HCT116 (cell line): ENCODE measurements around the gene HABP2.

Experiments used
- CEBPB ChIP-seq: IDR thresholded peaks from 2 replicates; pipeline ENCODE4 v1.6.1; 2012; ENCODE audit warnings: low read depth
- CTCF ChIP-seq, 3 experiments: fragments of 200-600 bp in 1 of 3; sonication (generic) in 1 of 3; IDR thresholded peaks in 2 of 3; conservative IDR thresholded peaks in 1 of 3; 2 replicates each; pipeline ENCODE4 v1.5.1; 2012 to 2017; ENCODE audit warnings: low read depth in 2 of 3, low read length in 2 of 3, antibody characterized with exemption in 1 of 3, borderline replicate concordance in 1 of 3, control low read depth in 1 of 3, mild to moderate bottlenecking in 1 of 3, mixed read lengths in 1 of 3, mixed run types in 1 of 3, moderate library complexity in 1 of 3; ENCODE audit not compliant: insufficient read depth in 1 of 3
- EZH2 ChIP-seq: fragments of 200-600 bp; sonication (generic); IDR thresholded peaks from 2 replicates; pipeline ENCODE4 v1.6.1; 2017; ENCODE audit warnings: antibody characterized with exemption, mixed run types
- EZH2phosphoT487 ChIP-seq: fragments of 200-600 bp; IDR thresholded peaks from 2 replicates; pipeline ENCODE4 v1.6.1; 2018; ENCODE audit warnings: antibody characterized with exemption, borderline replicate concordance
- JUND ChIP-seq: IDR thresholded peaks from 2 replicates; pipeline ENCODE4 v1.6.1; 2012
- POLR2A ChIP-seq: IDR thresholded peaks from 2 replicates; pipeline ENCODE4 v1.7.0; 2011; ENCODE audit warnings: borderline replicate concordance; ENCODE audit not compliant: insufficient read depth, insufficient read length; ENCODE audit errors: extremely low read depth
- RAD21 ChIP-seq: IDR thresholded peaks from 2 replicates; pipeline ENCODE4 v1.6.1; 2012; ENCODE audit warnings: low read depth, mild to moderate bottlenecking
- SP1 ChIP-seq: IDR thresholded peaks from 2 replicates; pipeline ENCODE4 v1.6.1; 2012; ENCODE audit warnings: low read depth
- TCF7L2 ChIP-seq: IDR thresholded peaks from 2 replicates; pipeline ENCODE4 v1.7.0; 2011; ENCODE audit warnings: borderline replicate concordance, inconsistent platforms; ENCODE audit not compliant: insufficient read depth, insufficient read length; ENCODE audit errors: extremely low read depth
- ZFX ChIP-seq: fragments of 450-650 bp; IDR thresholded peaks from 2 replicates; pipeline ENCODE4 v1.6.1; 2017
- TF ChIP-seq, protein P1 (sequence below): IDR thresholded peaks from 2 replicates; pipeline ENCODE4 v1.6.1; 2012; ENCODE audit warnings: low read depth
- TF ChIP-seq, protein P2 (sequence below): IDR thresholded peaks from 2 replicates; pipeline ENCODE4 v1.6.1; 2011; ENCODE audit warnings: mild to moderate bottlenecking, low read length, moderate library complexity; ENCODE audit not compliant: insufficient replicate concordance; ENCODE audit errors: extremely low read depth

- no peak for TF ChIP-seq CTCF (IDR thresholded peaks at IDR 0.05 in 2 of 3, conservative IDR thresholded peaks at IDR 0.05 in 1 of 3; ENCODE audit: borderline replicate concordance in 1 of 3, insufficient read depth in 1 of 3, low read depth in 2 of 3, low read length in 2 of 3)
- TF ChIP-seq POLR2A, result no peak
- no peak for TF ChIP-seq EZH2
- no peak for TF ChIP-seq EZH2phosphoT487
- TF ChIP-seq SP1, result no peak
- no peak for TF ChIP-seq CEBPB
- no peak for TF ChIP-seq JUND
- TF ChIP-seq, protein P1, sequence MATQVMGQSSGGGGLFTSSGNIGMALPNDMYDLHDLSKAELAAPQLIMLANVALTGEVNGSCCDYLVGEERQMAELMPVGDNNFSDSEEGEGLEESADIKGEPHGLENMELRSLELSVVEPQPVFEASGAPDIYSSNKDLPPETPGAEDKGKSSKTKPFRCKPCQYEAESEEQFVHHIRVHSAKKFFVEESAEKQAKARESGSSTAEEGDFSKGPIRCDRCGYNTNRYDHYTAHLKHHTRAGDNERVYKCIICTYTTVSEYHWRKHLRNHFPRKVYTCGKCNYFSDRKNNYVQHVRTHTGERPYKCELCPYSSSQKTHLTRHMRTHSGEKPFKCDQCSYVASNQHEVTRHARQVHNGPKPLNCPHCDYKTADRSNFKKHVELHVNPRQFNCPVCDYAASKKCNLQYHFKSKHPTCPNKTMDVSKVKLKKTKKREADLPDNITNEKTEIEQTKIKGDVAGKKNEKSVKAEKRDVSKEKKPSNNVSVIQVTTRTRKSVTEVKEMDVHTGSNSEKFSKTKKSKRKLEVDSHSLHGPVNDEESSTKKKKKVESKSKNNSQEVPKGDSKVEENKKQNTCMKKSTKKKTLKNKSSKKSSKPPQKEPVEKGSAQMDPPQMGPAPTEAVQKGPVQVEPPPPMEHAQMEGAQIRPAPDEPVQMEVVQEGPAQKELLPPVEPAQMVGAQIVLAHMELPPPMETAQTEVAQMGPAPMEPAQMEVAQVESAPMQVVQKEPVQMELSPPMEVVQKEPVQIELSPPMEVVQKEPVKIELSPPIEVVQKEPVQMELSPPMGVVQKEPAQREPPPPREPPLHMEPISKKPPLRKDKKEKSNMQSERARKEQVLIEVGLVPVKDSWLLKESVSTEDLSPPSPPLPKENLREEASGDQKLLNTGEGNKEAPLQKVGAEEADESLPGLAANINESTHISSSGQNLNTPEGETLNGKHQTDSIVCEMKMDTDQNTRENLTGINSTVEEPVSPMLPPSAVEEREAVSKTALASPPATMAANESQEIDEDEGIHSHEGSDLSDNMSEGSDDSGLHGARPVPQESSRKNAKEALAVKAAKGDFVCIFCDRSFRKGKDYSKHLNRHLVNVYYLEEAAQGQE, result no peak
- no peak for TF ChIP-seq ZFX
- TF ChIP-seq, protein P2, sequence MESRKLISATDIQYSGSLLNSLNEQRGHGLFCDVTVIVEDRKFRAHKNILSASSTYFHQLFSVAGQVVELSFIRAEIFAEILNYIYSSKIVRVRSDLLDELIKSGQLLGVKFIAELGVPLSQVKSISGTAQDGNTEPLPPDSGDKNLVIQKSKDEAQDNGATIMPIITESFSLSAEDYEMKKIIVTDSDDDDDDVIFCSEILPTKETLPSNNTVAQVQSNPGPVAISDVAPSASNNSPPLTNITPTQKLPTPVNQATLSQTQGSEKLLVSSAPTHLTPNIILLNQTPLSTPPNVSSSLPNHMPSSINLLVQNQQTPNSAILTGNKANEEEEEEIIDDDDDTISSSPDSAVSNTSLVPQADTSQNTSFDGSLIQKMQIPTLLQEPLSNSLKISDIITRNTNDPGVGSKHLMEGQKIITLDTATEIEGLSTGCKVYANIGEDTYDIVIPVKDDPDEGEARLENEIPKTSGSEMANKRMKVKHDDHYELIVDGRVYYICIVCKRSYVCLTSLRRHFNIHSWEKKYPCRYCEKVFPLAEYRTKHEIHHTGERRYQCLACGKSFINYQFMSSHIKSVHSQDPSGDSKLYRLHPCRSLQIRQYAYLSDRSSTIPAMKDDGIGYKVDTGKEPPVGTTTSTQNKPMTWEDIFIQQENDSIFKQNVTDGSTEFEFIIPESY, result no peak
- no peak for TF ChIP-seq TCF7L2
- no peak for TF ChIP-seq RAD21
Measured at GRCh38 chr10:113552701-113553100, at the start of gene HABP2.
